ENCODE data around the gene MIEF2.

Gene MIEF2

DNA sequence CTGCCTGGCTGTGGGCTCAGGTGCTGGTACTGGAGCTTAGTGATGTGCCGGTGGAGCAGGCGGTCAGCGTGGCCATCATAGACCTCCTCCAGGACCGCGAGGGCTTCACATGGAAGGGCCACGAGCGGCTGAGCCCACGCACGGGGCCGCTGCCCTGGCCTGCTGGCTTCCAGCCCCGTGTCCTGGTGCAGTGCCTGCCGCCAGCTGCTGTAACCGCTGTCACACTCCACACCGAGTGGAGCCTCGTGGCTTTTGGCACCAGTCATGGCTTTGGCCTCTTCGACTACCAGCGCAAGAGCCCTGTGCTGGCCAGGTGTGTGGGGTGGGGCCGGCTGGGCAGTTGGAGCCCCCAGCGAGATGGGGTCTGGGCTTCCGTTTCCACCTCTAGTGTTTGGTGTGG is 23.0 kb upstream of the MIEF2 start:
- peaks cover 51% of the 10 kb centered on the region for H3K36me3 ChIP-seq (replicated peaks)
- no peak for TF ChIP-seq CTCF (IDR thresholded peaks at IDR 0.05; ENCODE audit: low read depth, low read length, missing control alignments)
- DNase-seq, result no peak
- H3K27ac ChIP-seq, result no peak overlapping the region
- in situ Hi-C loops (cut with HindIII; ENCODE audit: low pct_ligation_motif_present, low sequenced_read_pairs), result no loop called here
- H3K27me3 ChIP-seq (replicated peaks), result no peaks in the 10 kb centered on the region
- H3K4me3 ChIP-seq (ENCODE audit: low read depth, low read length), result no peak overlapping the region

DNA sequence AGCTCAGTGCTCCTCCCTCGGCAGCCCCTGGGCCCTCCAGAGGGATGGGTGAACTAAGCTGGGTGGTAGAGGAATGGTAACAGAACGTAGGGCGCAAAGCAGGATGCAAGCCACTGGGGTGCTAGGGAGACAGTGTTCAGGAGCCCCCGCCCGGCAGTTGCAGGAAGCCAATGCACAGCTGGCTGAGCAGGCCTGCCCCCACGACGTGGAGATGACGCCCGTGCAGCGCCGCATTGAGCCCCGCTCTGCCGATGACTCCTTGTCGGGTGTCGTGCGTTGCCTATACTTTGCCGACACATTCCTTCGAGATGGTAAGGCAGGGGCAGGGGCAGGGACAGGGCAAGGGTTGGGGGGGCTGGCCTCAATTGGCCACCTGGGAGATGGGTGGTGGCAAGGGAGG is 22.2 kb upstream of the MIEF2 start:
- Histone ChIP-seq H3K27ac (no peak overlapping the region), H3K27me3 (replicated peaks) (no peaks in the 10 kb centered on the region), H3K36me3 (replicated peaks) (peaks cover 59% of the 10 kb centered on the region), H3K4me3 (ENCODE audit: low read depth, low read length) (no peak overlapping the region)
- TF ChIP-seq CTCF (IDR thresholded peaks at IDR 0.05; ENCODE audit: low read depth, low read length, missing control alignments), result no peak
- DNase-seq, result no peak
- in situ Hi-C loops (cut with HindIII; ENCODE audit: low pct_ligation_motif_present, low sequenced_read_pairs), result no loop called here

- Histone ChIP-seq H3K4me3 (ENCODE audit: low read depth, low read length) (no peak overlapping the region), H3K27me3 (replicated peaks) (no peaks in the 10 kb centered on the region), H3K27ac (no peak overlapping the region), H3K36me3 (replicated peaks) (peaks cover 58% of the 10 kb centered on the region)
- TF ChIP-seq CTCF (IDR thresholded peaks at IDR 0.05; ENCODE audit: low read depth, low read length, missing control alignments), result no peak
- no peak for DNase-seq
- in situ Hi-C loops (cut with HindIII; ENCODE audit: low pct_ligation_motif_present, low sequenced_read_pairs), result no loop called here
Observed at GRCh38 chr17:18240449-18240848, 20.0 kb upstream of the MIEF2 start.

- no peak overlapping the region for H3K27ac ChIP-seq
- in situ Hi-C loops (cut with HindIII; ENCODE audit: low pct_ligation_motif_present, low sequenced_read_pairs), result no loop called here
- no peak for TF ChIP-seq CTCF (IDR thresholded peaks at IDR 0.05; ENCODE audit: low read depth, low read length, missing control alignments)
- no peaks in the 10 kb centered on the region for H3K27me3 ChIP-seq (replicated peaks)
- DNase-seq, result no peak
- peaks cover 60% of the 10 kb centered on the region for H3K36me3 ChIP-seq (replicated peaks)
- H3K4me3 ChIP-seq (ENCODE audit: low read depth, low read length), result no peak overlapping the region
Observed at GRCh38 chr17:18241229-18241871, 19.1 kb upstream of the MIEF2 start.

- Histone ChIP-seq H3K27me3 (replicated peaks) (no peaks in the 10 kb centered on the region), H3K4me3 (ENCODE audit: low read depth, low read length) (no peak overlapping the region), H3K27ac (no peak overlapping the region), H3K36me3 (replicated peaks) (peaks cover 70% of the 10 kb centered on the region)
- in situ Hi-C loops (cut with HindIII; ENCODE audit: low pct_ligation_motif_present, low sequenced_read_pairs), result no loop called here
- no peak for TF ChIP-seq CTCF (IDR thresholded peaks at IDR 0.05; ENCODE audit: low read depth, low read length, missing control alignments)
- DNase-seq, result no peak
Observed at GRCh38 chr17:18245038-18245776, 15.3 kb upstream of the MIEF2 start.

Measured in brain microvascular endothelial cell (primary cell).